SHP77 (cell line): Measurements from ENCODE around the gene CFAP46.
"Not testable (repeated sequence)": the region's sequence is repeated elsewhere in the genome, so short reads cannot be mapped to it uniquely, and the experiment has no call there.

ENCODE experiments used
- DNase-seq, 2 experiments: peaks; one replicate each; lab custom pipeline; 2025; lab: John Stamatoyannopoulos, UW

CFAP46 gene

GRCh38 chr10:132979491-132980425 is 37.4 kb upstream of the CFAP46 start:
- no peak for DNase-seq

DNA sequence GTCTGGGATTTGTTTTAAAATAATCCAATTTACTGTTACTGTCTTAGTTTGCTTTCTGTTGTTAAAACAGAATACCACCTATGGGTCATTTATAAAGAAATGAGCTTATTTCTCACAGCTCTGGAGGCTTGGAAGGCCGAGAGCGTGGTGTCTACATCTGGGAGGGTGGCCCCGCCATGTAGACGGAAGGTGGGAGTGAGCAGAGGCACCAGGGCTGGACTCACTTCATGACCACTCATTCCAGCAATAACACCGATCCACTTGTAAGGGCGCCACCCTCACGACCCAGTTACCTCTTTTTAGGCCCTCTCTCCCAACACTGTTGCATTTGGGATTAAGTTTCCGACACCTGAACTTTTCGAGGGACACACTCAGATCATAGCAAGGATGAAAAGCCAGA is 36.2 kb upstream of the CFAP46 start:
- no peak for DNase-seq

- no peak for DNase-seq
Observed at GRCh38 chr10:132977807-132978206, 35.4 kb upstream of the CFAP46 start.

DNA sequence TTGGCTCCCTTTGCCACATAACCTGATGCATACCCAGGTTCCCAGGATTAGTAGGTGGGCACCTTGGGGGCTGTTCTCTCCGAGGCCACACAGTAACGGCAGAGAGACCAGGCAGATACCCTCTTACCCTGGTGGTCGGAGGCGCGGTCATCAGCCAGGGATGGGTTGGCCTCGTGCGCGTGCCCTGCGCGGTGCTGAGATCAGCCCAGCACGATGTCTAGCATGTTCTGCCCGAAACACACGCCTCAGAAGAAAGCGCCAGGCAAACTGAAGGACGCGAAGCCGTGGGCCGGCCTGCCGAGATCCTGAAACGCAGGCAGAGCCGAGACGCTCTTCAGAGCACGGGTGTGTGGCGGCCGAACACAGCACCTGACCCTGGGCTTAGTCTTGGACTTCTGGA is 34.7 kb upstream of the CFAP46 start:
- no peak for DNase-seq

DNA sequence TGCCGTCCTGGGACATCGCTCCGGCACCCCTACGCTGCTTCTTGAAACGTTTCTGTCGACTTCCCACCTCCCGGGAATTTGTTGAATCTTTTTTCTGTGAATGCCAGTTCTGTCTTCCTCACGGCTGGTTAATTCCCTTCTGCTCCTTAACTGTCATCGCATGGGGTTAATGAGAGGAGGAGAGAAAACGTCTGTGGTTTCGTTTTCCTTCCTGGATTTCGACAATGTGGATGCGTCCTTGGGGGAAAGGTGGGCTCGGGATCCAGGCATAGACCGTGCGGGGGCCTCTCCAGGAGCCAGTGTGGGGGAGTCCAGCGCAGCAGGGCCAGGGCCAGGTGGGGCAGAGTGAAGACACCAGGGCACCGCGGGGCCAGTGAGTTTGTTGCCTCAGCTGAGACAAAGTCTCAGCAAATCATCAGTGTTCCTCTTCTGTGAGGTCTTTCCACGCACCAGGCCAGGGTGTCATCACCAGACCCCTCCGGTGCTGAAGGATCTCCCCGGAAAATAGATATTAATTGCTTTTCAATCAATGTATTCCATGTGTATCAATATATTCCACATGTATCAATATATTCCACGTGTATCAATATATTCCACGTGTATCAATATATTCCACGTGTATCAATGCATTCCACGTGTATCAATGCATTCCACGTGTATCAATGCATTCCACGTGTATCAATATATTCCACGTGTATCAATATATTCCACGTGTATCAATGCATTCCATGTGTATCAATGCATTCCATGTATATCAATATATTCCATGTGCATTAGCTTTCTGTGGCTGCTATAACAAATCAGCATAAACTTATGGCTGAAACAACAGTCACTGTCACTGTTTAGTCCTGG is 33.7 kb upstream of the CFAP46 start:
- no peak for DNase-seq

DNA sequence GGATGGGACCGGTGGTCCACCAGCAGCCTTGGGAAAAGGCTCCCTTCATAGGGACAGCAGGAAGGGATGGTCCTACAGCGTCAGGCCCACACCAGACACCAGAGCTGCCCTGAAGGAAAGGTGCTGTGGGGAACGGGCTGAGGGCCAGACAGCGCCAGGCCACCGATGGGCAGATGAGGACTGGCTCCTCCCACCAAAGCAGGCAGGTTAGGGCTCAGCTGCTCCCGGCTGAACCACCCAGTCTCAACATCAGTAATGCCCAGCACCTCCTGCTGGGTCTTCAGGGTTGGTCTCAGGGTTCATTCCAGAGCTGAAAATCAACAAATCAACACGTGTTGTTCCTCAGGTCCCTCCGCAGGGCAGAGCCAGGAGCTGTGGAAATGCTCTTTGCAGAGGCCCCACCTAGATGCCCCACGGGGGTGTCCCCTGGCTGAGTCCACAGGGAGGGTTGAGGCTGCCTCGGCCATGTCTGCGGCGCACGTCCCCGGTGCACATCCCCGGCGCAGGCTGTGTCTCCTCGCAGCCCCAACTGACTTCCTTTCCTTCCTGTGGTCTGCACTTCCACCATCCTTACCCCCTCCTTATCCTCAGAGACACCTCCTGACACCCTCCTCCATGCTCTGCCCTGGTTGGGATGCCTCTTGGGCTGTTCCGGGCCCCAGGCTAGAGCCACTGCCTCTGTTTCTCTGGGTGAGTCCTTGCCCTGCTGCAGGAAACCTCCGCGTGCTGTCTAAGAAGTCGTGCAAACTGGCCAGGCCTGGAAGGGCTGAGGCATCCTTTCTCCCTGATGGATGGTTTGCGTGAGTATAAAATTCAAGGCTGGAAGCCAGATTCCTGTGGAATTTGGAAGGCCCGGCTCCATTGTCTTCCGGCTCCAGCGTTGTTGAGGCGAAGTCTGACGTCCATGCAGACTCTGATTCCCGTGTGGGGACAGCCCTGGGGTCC is 32.8 kb upstream of the CFAP46 start:
- DNase-seq = no peak

GRCh38 chr10:132974249-132974796 is 32.0 kb upstream of the CFAP46 start:
- DNase-seq = no peak

GRCh38 chr10:132973903-132974241 is 31.5 kb upstream of the CFAP46 start:
- no peak for DNase-seq

GRCh38 chr10:132972986-132973902 is 30.9 kb upstream of the CFAP46 start:
- no peak for DNase-seq

- no peak for DNase-seq
Observed at GRCh38 chr10:132972149-132972985, 30.0 kb upstream of the CFAP46 start.

GRCh38 chr10:132971448-132972148 is 29.2 kb upstream of the CFAP46 start:
- DNase-seq = no peak

DNA sequence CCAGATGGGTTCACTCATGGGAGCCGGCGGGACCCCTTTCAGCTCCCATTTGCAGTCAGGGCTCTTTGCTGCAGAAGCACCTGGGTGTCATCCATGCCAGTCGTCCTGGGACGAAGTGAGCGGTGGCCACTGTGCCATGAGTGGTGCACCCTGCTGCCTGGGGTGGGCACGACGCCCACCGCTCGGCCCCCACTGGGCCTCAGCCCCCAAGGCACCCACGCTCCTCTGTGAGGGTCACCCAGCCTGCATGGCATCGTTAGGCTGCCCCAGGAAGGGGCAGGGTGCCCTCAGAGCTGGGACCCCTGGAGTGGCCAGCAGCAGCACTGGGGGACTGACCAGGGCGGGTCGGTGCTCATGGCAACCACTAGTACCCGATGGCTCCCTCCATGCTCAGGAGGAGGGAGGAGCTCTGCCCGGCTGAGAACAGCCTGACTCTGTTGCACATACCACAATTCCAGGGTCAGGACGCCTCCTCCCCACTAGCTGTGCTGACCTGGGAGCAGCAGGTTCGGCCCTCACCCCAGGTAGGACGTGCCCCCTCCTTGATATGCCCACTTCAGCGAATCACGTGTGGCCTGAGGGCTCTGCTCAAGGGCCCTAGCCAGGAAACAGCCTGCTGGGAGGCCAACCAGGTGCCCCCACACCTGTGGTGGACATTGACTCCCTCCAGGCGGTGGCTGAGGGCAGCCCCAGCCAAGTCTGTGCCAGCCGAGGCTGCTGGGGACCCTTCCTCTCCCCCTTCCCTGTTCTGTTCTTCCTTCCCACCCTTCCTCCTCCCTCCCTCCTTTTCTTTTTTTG is 28.5 kb upstream of the CFAP46 start:
- no peak for DNase-seq

DNA sequence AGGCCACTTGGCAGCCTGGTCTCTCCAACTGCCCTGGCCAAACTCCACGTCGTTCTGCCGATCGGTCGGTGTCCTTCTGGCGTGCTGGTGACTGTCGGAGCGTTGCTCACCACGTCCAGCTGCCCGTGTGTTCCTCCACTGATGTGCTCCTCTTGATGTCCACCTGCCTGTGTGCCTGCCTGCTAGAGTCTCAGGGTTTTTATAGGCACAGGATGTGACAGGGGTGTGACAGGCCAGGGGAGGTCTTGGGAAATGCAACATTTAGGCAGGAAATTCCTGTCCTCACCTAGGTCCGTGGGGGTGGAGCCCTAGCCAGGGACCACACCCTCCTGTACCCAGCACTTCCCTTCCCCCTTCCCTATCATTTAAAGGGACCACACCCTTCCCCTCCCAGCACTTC is 25.2 kb upstream of the CFAP46 start:
- no peak for DNase-seq

DNA sequence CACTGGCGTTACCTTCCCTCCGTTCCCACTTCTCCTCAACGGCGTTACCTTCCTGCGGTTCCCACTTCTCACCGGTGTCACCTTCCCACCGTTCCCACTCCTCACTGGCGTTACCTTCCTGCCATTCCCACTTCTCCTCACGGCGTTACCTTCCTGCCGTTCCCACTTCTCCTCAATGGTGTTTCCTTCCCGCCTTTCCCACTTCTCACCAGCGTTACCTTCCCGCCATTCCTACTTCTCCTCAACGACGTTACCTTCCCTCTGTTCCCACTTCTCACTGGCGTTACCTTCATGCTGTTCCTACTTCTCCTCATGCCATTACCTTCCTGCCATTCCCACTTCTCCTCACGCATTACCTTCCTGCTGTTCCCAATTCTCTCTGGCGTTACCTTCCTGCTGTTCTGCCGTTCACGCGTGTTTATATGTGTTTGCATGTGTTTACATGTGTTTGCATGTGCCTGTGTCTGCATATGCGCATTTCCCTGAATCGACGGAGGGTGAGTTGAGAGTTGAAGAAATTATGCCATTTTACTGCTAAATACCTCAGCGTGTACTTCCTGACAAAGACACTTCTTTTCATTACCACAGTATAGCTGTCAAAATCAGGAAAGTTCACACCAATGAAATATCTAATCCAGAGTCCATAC is 23.2 kb upstream of the CFAP46 start:
- DNase-seq = no peak

DNA sequence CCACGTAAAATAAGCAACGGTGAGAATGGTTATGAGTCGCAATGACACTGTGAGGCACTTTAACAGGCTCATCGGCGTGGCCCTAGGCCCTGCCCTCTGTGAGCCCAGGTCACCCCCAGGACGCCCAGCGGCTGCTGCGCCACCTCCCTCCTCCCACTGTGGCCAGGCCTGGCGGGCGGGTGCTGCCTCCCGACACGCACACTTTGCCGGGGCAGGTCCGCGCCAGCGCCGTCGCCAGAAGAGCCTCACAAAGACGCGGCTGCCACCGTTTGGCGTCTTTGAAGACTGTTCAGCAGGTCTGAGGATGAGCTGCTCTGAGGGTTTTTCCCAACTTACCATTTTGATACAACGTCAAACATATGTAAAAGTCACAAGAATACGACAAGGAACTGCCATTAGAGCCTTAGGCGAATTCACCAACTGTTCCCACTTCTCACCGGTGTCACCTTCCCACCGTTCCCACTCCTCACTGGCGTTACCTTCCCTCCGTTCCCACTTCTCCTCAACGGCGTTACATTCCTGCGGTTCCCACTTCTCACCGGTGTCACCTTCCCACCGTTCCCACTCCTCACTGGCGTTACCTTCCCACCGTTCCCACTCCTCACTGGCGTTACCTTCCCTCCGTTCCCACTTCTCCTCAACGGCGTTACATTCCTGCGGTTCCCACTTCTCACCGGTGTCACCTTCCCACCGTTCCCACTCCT is 22.5 kb upstream of the CFAP46 start:
- not testable (repeated sequence) for DNase-seq

GRCh38 chr10:132964231-132964630 is 21.9 kb upstream of the CFAP46 start:
- DNase-seq = no peak

DNA sequence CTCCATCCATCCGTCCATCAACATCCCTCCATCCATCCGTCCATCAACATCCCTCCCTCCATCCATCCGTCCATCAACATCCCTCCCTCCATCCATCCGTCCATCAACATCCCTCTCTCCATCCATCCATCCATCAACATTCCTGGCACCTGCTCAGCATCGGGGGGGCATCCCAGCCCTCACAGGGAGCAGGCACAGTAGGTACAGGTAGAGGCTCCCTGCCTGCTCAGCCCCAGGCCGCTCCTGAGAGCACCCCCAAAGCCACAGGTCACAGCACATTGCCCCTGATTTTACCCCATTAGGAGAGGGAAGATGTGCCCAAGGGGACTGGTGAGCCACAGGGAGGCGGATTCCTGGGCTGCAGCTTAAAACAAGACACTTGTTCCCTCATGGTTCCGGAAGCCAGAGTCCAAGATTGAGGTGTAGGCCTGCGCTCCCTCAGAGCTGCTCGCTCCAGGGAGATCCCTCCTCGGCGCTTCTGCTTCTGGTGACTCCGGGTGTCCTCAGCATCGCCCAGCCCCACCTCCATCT is 21.1 kb upstream of the CFAP46 start:
- DNase-seq = no peak
